Endothelial cell of umbilical vein (primary cell): ENCODE results near the gene PTCH1. TPM values are rescaled to one million over a fixed set of nuclear protein-coding genes. Genes with fewer than 3 reads are reported as not detected.

Source experiments
- BruUV-seq: library from RNA; stranded (reverse); fragments of 400-500 nt; replicated peaks from 2 replicates; lab custom pipeline; 2021; lab: Mats Ljungman, UMichigan
- CTCF ChIA-PET: fragments of 300-600, 350-600 bp; sonication (Branson Sonifier 250); formaldehyde crosslinking; loops from one replicate; lab custom pipeline; 2021; ENCODE audit warnings: antibody characterized with exemption, inconsistent platforms; lab: Charles Lee
- POLR2A ChIA-PET: fragments of 300-600, 350-600 bp; sonication (Branson Sonifier 250); formaldehyde crosslinking; loops from one replicate; lab custom pipeline; 2021; ENCODE audit warnings: antibody characterized with exemption, inconsistent platforms; lab: Charles Lee
- DNase-seq: peaks from one replicate; pipeline ENCODE4 v3.0.0-alpha.2; 2011; ENCODE audit warnings: low read depth, low spot score
- FAIRE-seq: peaks from 2 replicates; lab custom pipeline; 2011; peaks lifted over from hg19 to GRCh38; lab: Jason Lieb, UNC
- H2AFZ ChIP-seq: 2 replicates; pipeline ENCODE4 v1.6.0; 2012; ENCODE audit warnings: low read depth, low read length, control low read depth, inconsistent platforms
- H3K27ac ChIP-seq: 2 replicates; pipeline ENCODE4 v1.5.1; 2011; ENCODE audit warnings: low read depth, mild to moderate bottlenecking, control low read depth, low read length, moderate library complexity; ENCODE audit not compliant: insufficient read depth
- H3K27me3 ChIP-seq, 2 experiments: 2 replicates each; pipeline versions ENCODE4 v1.6.0 to v1.6.1; 2011; ENCODE audit warnings: low read length in 2 of 2, mixed read lengths in 1 of 2; ENCODE audit not compliant: control insufficient read depth in 2 of 2, insufficient read depth in 2 of 2
- H3K36me3 ChIP-seq, 2 experiments: 2 replicates in 1 of 2; 3 replicates in 1 of 2; pipeline ENCODE4 v1.5.1; 2011; ENCODE audit warnings: low read length in 2 of 2, mild to moderate bottlenecking in 1 of 2, moderate library complexity in 1 of 2; ENCODE audit not compliant: control insufficient read depth in 2 of 2, insufficient read depth in 2 of 2; ENCODE audit errors: extremely low read depth in 1 of 2
- H3K4me1 ChIP-seq: 3 replicates; pipeline ENCODE4 v1.5.1; 2011; ENCODE audit warnings: mild to moderate bottlenecking, low read length; ENCODE audit not compliant: control insufficient read depth, insufficient read depth; ENCODE audit errors: extremely low read depth
- H3K4me2 ChIP-seq: 2 replicates; pipeline ENCODE4 v1.6.1; 2011; ENCODE audit warnings: low read length, control low read depth, mixed read lengths; ENCODE audit not compliant: insufficient read depth
- H3K4me3 ChIP-seq, 3 experiments: fragments of 200-600 bp in 1 of 3; sonication (generic), shearing (Covaris generic) in 1 of 3; replicated peaks in 1 of 3; 2 replicates each; pipeline ENCODE4 v1.5.1; 2011 to 2016; ENCODE audit warnings: control low read depth in 3 of 3, low read length in 3 of 3, mild to moderate bottlenecking in 2 of 3, inconsistent platforms in 1 of 3, low read depth in 1 of 3, moderate library complexity in 1 of 3; ENCODE audit not compliant: insufficient read depth in 1 of 3
- H3K79me2 ChIP-seq: 2 replicates; pipeline ENCODE4 v1.6.0; 2012; ENCODE audit warnings: low read length, inconsistent platforms; ENCODE audit not compliant: control insufficient read depth, insufficient read depth
- H3K9ac ChIP-seq: replicated peaks from 2 replicates; pipeline ENCODE3; 2011; ENCODE audit warnings: low read length, control low read depth; ENCODE audit not compliant: insufficient read depth; ENCODE audit errors: extremely low read depth
- H3K9me1 ChIP-seq: replicated peaks from 3 replicates; pipeline ENCODE4 v1.6.0; 2011; ENCODE audit warnings: mild to moderate bottlenecking, low read length; ENCODE audit not compliant: control insufficient read depth, insufficient read depth; ENCODE audit errors: extremely low read depth
- H3K9me3 ChIP-seq: replicated peaks from 2 replicates; pipeline ENCODE4 v1.5.1; 2012; ENCODE audit warnings: low read length, inconsistent platforms; ENCODE audit not compliant: control insufficient read depth, insufficient read depth
- H4K20me1 ChIP-seq: replicated peaks from 2 replicates; pipeline ENCODE3; 2011; ENCODE audit warnings: mild to moderate bottlenecking, low read length; ENCODE audit not compliant: control insufficient read depth, insufficient read depth; ENCODE audit errors: extremely low read depth
- EZH2 ChIP-seq: IDR thresholded peaks from 2 replicates; pipeline ENCODE4 v1.6.1; 2012; ENCODE audit warnings: borderline replicate concordance, low read depth, mild to moderate bottlenecking, moderate library complexity, low read length, inconsistent platforms; ENCODE audit not compliant: severe bottlenecking
- FOS ChIP-seq: IDR thresholded peaks from 2 replicates; pipeline ENCODE4 v1.6.1; 2011; ENCODE audit warnings: mild to moderate bottlenecking, low read length, moderate library complexity, borderline replicate concordance; ENCODE audit not compliant: insufficient read depth
- GATA2 ChIP-seq: IDR thresholded peaks from 2 replicates; pipeline ENCODE4 v1.7.0; 2011; ENCODE audit warnings: low read depth, mild to moderate bottlenecking, moderate library complexity, mixed read lengths, low read length; ENCODE audit not compliant: insufficient read length, insufficient read depth
- JUN ChIP-seq: IDR thresholded peaks from 2 replicates; pipeline ENCODE4 v1.6.1; 2011; ENCODE audit warnings: borderline replicate concordance, low read depth; ENCODE audit not compliant: insufficient read length, insufficient read depth
- MYC ChIP-seq: IDR thresholded peaks from one replicate; pipeline ENCODE4 v1.6.1; 2011; ENCODE audit warnings: mild to moderate bottlenecking, low read depth, low read length
- POLR2A ChIP-seq: IDR thresholded peaks from 2 replicates; pipeline ENCODE4 v1.6.1; 2012; ENCODE audit warnings: low read depth, mild to moderate bottlenecking, control low read depth, low read length
- POLR2AphosphoS5 ChIP-seq: IDR thresholded peaks from 2 replicates; pipeline ENCODE4 v1.6.1; 2012; ENCODE audit warnings: low read depth, mild to moderate bottlenecking, control low read depth, low read length, moderate library complexity; ENCODE audit not compliant: insufficient read depth
- dilution Hi-C: fragments of 300-500 bp; cut with MboI; formaldehyde crosslinking; loops from one replicate; pipeline ENCODE4 v1.15.0; 2019; ENCODE audit warnings: low sequenced_read_pairs; ENCODE audit not compliant: extremely low pct_ligation_motif_present
- intact Hi-C: fragments of 100-400 bp; cut with micrococcal nuclease; formaldehyde crosslinking; loops from one replicate; pipeline ENCODE4 v1.10.0; 2022
- polyA plus RNA-seq, 4 experiments: library from polyadenylated mRNA; depleted of rRNA in 3 of 4; stranded (reverse) in 3 of 4; unstranded in 1 of 4; fragments of >200 nt; gene quantifications; 2 replicates each; pipeline versions ENCODE4 v1.2.1 to v1.2.3, GENCODE V29; 2011 to 2012; ENCODE audit warnings: missing spikeins in 1 of 4
- total RNA-seq: library from RNA; stranded (reverse); gene quantifications from 2 replicates; pipeline ENCODE4 v1.2.3, GENCODE V29; 2021
- TF ChIP-seq, protein P1 (sequence below), 2 donors: IDR thresholded peaks; 1 replicate in 1 of 2; 2 replicates in 1 of 2; pipeline ENCODE4 v1.5.1; 2011; ENCODE audit warnings: low read length in 2 of 2, mild to moderate bottlenecking in 2 of 2, moderate library complexity in 2 of 2, control low read depth in 1 of 2, inconsistent platforms in 1 of 2, low read depth in 1 of 2; ENCODE audit not compliant: insufficient read depth in 1 of 2; ENCODE audit errors: extremely low read depth in 1 of 2
- TF ChIP-seq, protein P2 (sequence below): IDR thresholded peaks from 2 replicates; pipeline ENCODE4 v1.6.1; 2011; ENCODE audit not compliant: insufficient read depth, insufficient read length

Gene PTCH1
- total and polyA plus RNA-seq, 2 donors (not counting 3 experiments of a cell fraction or from before 2014, with no cell fraction given), result 3.9 to 12.1 TPM

DNA sequence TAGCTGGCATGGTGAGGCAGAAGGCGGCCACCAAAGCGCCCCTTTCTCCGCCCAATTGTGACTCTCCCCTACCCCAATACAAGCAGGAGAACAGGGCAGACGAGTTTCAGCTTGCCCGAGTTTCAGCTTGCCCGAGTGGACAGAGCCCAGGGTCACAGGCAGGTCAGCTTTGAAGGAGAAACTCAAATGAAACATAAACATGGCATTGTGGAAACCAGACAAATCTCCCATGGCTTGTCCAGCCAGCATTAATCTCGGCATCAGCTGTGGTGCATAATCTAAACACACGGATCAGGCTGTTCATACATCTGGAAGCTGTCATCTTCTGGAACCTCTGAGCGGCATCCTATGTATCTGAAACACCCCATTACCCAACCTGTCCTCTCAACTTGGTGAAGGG lies 16.9 kb downstream of the PTCH1 start:
- no peaks in the 10 kb centered on the region for H3K9me3 ChIP-seq
- no peaks in the 10 kb centered on the region for H3K79me2 ChIP-seq
- FAIRE-seq (no peak), DNase-seq (no peak)
- TF ChIP-seq POLR2AphosphoS5 (no peak), FOS (no peak), EZH2 (no peak), MYC (no peak), GATA2 (no peak), POLR2A (no peak), JUN (no peak)
- TF ChIP-seq, protein P1, sequence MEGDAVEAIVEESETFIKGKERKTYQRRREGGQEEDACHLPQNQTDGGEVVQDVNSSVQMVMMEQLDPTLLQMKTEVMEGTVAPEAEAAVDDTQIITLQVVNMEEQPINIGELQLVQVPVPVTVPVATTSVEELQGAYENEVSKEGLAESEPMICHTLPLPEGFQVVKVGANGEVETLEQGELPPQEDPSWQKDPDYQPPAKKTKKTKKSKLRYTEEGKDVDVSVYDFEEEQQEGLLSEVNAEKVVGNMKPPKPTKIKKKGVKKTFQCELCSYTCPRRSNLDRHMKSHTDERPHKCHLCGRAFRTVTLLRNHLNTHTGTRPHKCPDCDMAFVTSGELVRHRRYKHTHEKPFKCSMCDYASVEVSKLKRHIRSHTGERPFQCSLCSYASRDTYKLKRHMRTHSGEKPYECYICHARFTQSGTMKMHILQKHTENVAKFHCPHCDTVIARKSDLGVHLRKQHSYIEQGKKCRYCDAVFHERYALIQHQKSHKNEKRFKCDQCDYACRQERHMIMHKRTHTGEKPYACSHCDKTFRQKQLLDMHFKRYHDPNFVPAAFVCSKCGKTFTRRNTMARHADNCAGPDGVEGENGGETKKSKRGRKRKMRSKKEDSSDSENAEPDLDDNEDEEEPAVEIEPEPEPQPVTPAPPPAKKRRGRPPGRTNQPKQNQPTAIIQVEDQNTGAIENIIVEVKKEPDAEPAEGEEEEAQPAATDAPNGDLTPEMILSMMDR (IDR thresholded peaks at IDR 0.05; ENCODE audit: extremely low read depth in 1 of 2, insufficient read depth in 1 of 2, low read depth in 1 of 2, low read length in 2 of 2), result no peak
- TF ChIP-seq, protein P2, sequence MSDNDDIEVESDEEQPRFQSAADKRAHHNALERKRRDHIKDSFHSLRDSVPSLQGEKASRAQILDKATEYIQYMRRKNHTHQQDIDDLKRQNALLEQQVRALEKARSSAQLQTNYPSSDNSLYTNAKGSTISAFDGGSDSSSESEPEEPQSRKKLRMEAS, result no peak
- dilution Hi-C loops, result no loop called here
- H3K4me1 ChIP-seq, result no peaks in the 10 kb centered on the region
- H3K27ac ChIP-seq, result no peak overlapping the region
- no peaks in the 10 kb centered on the region for H3K27me3 ChIP-seq
- H3K4me2 ChIP-seq, result no peak overlapping the region
- no peaks in the 10 kb centered on the region for H3K36me3 ChIP-seq
- H2AFZ ChIP-seq, result no peak overlapping the region
- no peaks in the 10 kb centered on the region for H4K20me1 ChIP-seq
- ChIA-PET POLR2A (no interaction called here), CTCF (no interaction called here)
- no peak overlapping the region for H3K9ac ChIP-seq
- intact Hi-C loops, result no loop called here
- no peak overlapping the region for H3K4me3 ChIP-seq
- H3K9me1 ChIP-seq, result no peaks in the 10 kb centered on the region
- no TSS peak for BruUV-seq
